Skeletal muscle tissue (tissue), 4 donors: Measurements from ENCODE around the gene ADGRG6. TPM values are rescaled to one million over a fixed set of nuclear protein-coding genes. Genes with fewer than 3 reads are reported as not detected.

Source experiments
- H3K27ac ChIP-seq: one replicate; pipeline ENCODE4 v1.7.0; 2013; ENCODE audit warnings: mild to moderate bottlenecking, low read depth, low read length, inconsistent platforms
- H3K27me3 ChIP-seq, 3 donors: one replicate each; pipeline ENCODE4 v1.7.0; 2013; ENCODE audit warnings: low read length in 3 of 3; ENCODE audit not compliant: control insufficient read depth in 3 of 3, insufficient read depth in 3 of 3
- H3K36me3 ChIP-seq, 3 donors: one replicate each; pipeline ENCODE4 v1.7.0; 2013; ENCODE audit warnings: low read length in 3 of 3; ENCODE audit not compliant: control insufficient read depth in 3 of 3, insufficient read depth in 3 of 3
- H3K4me1 ChIP-seq, 3 donors: one replicate each; pipeline ENCODE4 v1.7.0; 2013; ENCODE audit warnings: low read length in 3 of 3, mild to moderate bottlenecking in 3 of 3; ENCODE audit not compliant: control insufficient read depth in 3 of 3, insufficient read depth in 3 of 3
- H3K4me3 ChIP-seq, 3 donors: one replicate each; pipeline ENCODE4 v1.7.0; 2013; ENCODE audit warnings: low read length in 3 of 3
- H3K9ac ChIP-seq, 3 donors: one replicate each; pipeline ENCODE4 v1.7.0; 2013; ENCODE audit warnings: low read length in 3 of 3, mild to moderate bottlenecking in 3 of 3, moderate library complexity in 2 of 3, low read depth in 1 of 3
- H3K9me3 ChIP-seq, 3 donors: one replicate each; pipeline ENCODE4 v1.7.0; 2013; ENCODE audit warnings: low read length in 3 of 3; ENCODE audit not compliant: control insufficient read depth in 3 of 3
- total RNA-seq: library from RNA; depleted of rRNA; stranded (reverse); fragments of >200 nt; gene quantifications from one replicate; pipeline ENCODE4 v1.2.3, GENCODE V29; 2014
- donor health status: Osteomylitis.

Gene ADGRG6
- total RNA-seq, 1 donor from 2014 or later: 26.1 TPM

DNA sequence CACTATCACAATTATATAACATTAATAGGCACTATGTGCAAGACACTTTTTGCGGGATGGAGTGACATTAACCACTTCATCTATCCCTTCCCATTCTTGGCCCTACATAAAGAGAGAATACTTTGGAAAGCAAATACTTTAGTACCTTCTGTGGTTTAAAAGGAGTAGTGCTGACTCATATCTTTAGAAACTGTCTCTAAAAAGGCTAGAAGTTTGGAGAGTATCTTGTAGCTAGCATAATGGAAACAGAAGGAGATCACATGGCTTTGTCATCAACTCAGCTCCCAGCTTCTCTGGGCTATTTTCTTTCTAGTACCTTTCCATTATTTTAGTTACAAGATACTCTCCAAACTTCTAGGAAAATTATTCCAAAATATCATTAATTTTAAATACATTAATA, 157.5 kb downstream of the ADGRG6 start:
- Histone ChIP-seq H3K27me3 (no peaks in the 10 kb centered on the region), H3K4me1 (no peaks in the 10 kb centered on the region), H3K4me3 (no peak overlapping the region), H3K27ac (no peak overlapping the region), H3K36me3 (no peaks in the 10 kb centered on the region), H3K9me3 (no peaks in the 10 kb centered on the region), H3K9ac (no peak overlapping the region)

DNA sequence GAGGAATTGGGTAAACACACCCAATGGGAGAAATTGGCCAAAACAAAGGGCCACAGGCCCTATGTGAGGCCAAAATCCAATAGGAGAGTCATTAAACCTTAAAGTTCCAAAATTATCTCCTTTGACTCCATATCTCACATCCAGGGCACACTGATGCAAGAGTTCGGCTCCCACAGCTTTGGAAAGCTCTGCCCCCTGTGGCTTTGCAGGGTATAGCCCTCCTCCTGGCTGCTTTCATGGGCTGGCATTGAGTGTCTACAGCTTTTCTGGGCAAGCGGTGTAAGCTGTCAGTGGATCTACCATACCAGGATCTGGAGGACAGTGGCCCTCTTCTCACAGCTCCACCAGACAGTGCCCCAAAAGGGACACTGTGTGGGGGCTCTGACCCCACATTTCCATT, 160.5 kb downstream of the ADGRG6 start:
- H3K36me3 ChIP-seq: no peaks in the 10 kb centered on the region
- no peak overlapping the region for H3K9ac ChIP-seq
- no peaks in the 10 kb centered on the region for H3K9me3 ChIP-seq
- H3K4me1 ChIP-seq: no peaks in the 10 kb centered on the region
- H3K27ac ChIP-seq: no peak overlapping the region
- H3K27me3 ChIP-seq: no peaks in the 10 kb centered on the region
- H3K4me3 ChIP-seq: no peak overlapping the region

DNA sequence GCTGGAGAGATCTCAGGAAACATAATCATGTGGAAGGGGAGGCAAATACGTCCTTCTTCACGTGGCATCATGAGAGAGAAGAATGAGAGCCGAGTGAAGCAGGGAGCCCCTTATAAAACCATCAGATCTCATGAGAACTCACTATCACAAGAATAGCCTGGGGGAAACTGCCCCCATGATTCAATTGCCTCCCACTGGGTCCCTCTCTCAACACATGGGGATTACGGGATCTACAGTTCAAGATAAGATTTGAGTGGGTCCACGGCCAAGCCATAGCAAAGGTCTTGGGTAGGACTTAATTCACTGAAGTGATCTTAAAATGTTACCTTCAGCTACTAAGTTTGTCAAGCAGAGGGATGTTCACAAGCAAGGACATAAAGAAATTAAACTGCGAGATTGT, 162.2 kb downstream of the ADGRG6 start:
- Histone ChIP-seq H3K4me1 (no peaks in the 10 kb centered on the region), H3K27ac (no peak overlapping the region), H3K27me3 (no peaks in the 10 kb centered on the region), H3K4me3 (no peak overlapping the region), H3K9me3 (peaks cover 0 to 5% (median 2%) of the 10 kb centered on the region in 3 donors), H3K36me3 (no peaks in the 10 kb centered on the region), H3K9ac (no peak overlapping the region)

DNA sequence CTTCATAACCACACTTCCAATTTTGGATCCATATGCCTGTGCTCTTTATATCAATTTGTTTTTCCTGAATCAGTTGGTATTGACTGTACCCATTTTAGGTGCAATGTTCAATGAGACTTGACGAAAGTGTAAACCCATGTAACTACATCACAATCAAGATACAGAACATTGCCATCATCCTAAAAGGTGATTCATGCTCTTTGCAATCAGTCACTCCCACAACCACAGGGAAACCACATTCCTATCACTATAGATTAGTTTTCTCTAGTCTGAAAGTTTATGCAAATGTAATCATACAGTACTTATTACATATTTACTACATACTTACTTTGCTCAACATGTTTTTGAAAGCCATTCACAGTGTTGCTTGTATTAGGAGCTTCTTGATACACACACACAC, 167.4 kb downstream of the ADGRG6 start:
- Histone ChIP-seq H3K4me3 (no peak overlapping the region), H3K27me3 (no peaks in the 10 kb centered on the region), H3K4me1 (no peaks in the 10 kb centered on the region), H3K36me3 (no peaks in the 10 kb centered on the region), H3K27ac (no peak overlapping the region), H3K9me3 (peaks cover 0 to 8% (median 2%) of the 10 kb centered on the region in 3 donors), H3K9ac (no peak overlapping the region)

DNA sequence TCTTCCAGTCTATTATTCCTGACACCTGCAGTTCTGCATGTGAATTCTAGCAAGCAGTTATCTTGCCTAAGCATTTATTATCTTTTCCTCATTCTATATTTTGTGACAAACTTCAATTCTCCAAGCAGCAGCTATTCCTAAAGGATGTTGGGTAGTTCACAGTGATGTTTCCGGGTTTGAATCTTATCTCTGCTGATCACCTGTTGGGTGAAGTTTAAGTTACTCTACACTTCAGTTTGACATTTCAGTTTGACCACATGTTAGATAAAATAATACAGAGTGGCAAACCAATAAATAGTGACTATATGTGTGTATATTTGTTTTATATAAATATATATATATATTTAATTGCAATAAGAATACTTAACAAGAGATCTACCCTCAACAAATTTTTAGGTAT, 168.6 kb downstream of the ADGRG6 start:
- Histone ChIP-seq H3K9me3 (peaks cover 0 to 8% (median 2%) of the 10 kb centered on the region in 3 donors), H3K4me3 (no peak overlapping the region), H3K4me1 (no peaks in the 10 kb centered on the region), H3K27ac (no peak overlapping the region), H3K9ac (no peak overlapping the region), H3K27me3 (no peaks in the 10 kb centered on the region), H3K36me3 (no peaks in the 10 kb centered on the region)

DNA sequence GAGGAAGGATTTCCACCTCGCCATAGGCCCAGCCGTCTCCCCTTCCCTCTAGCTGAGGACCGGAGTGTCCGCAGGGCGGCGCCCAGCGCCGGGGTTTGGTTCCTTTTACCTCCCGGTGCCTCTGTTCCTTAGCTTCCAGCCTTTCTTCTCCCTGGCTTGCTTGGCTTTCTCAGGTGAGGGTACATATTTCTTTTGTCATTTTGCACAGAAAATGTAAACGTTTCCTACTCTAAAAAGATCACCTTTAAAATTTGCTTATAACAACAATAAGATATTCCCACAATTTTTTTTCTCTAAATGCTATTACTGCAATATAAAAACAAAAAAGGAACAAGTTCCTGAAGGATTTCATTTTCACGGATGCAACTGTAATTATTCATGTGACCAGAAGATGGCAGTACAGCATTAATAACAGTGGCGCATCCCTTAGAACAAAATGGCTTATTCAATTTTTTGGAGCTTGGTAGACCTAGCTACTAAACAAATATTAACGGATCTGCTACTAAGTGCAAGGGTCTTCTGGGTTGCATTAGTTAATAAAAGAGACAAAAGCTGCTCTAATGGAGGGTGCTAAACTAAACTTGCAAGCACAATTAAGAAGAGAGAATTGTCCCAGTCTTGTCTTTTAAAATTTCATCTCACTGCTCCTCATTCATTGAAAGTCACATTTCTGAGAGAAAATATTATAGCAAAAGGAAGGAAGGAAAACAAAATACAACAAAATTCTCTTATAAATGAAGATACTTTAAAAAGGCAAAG, 172.9 kb downstream of the ADGRG6 start:
- Histone ChIP-seq H3K9ac (no peak overlapping the region), H3K4me1 (peaks cover 0 to 3% (median 0%) of the 10 kb centered on the region in 3 donors), H3K27ac (no peak overlapping the region)

DNA sequence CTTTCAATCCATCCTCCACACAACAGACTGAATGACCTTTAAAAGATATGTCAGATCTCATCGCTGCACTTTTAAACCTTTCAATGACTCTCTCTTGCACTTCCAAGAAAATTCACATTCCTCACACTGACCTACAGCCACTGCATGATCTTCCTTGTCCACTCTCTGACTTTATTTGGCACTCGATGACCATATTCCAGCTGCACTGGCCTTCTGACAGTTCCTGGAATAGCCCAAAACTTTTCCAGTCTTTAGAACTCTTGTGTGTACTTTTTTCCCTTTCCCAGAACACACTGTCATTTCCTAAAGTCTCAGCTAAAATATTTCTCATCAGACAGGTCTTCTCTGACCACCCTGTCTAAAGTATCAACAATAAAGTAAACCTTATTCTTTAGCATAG, 174.6 kb downstream of the ADGRG6 start:
- Histone ChIP-seq H3K4me3 (no peak overlapping the region), H3K9me3 (no peaks in the 10 kb centered on the region), H3K27me3 (no peaks in the 10 kb centered on the region), H3K27ac (no peak overlapping the region), H3K9ac (no peak overlapping the region), H3K4me1 (peaks cover 0 to 3% (median 0%) of the 10 kb centered on the region in 3 donors), H3K36me3 (no peaks in the 10 kb centered on the region)

More for the DNA sequence above, 172.9 kb downstream of the ADGRG6 start:
- H3K36me3 ChIP-seq: no peaks in the 10 kb centered on the region
- H3K27me3 ChIP-seq: no peaks in the 10 kb centered on the region
- no peaks in the 10 kb centered on the region for H3K9me3 ChIP-seq
- no peak overlapping the region for H3K4me3 ChIP-seq

DNA sequence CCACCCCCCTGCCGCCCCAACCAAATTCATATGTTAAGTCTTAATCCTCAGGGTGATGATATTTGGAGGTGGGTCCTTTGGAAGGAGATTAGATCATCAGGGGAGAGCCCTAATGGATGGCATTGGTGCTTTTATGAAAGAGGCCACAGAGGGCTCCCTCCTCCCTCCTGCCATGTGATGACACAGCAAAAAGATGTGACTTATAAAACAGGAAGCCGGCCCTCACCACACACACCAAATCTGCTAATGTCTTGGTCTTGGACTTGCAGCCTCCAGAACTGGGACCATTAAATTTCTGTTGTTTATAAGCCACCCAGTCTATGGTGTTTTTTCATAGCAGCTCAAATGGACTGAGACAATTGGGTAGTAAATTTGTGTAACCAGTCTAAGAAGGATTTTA, 176.3 kb downstream of the ADGRG6 start:
- Histone ChIP-seq H3K27me3 (no peaks in the 10 kb centered on the region), H3K36me3 (no peaks in the 10 kb centered on the region), H3K9me3 (no peaks in the 10 kb centered on the region), H3K4me3 (no peak overlapping the region), H3K9ac (no peak overlapping the region), H3K4me1 (peaks cover 0 to 3% (median 0%) of the 10 kb centered on the region in 3 donors), H3K27ac (no peak overlapping the region)

DNA sequence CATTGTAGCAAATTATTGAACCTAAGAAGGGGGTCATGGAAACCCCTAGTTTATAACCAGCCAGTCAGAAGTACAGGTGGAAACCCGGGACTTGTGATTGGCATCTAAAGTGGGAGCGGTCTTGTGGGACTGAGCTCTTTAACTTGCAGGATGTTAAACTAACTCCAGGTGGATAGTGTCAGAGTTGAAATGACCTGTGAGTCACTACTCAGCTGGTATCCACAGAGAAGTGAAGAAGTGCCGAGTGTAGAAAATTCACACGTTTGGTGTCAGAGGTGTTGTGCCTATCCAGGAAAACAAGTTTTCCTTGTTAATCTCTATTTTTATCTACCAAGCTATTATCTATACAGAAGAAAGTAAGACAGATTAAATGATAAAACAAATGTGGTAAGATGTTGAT, 179.7 kb downstream of the ADGRG6 start:
- Histone ChIP-seq H3K9ac (no peak overlapping the region), H3K4me1 (no peaks in the 10 kb centered on the region), H3K4me3 (no peak overlapping the region), H3K27me3 (no peaks in the 10 kb centered on the region), H3K27ac (no peak overlapping the region), H3K36me3 (no peaks in the 10 kb centered on the region), H3K9me3 (no peaks in the 10 kb centered on the region)

DNA sequence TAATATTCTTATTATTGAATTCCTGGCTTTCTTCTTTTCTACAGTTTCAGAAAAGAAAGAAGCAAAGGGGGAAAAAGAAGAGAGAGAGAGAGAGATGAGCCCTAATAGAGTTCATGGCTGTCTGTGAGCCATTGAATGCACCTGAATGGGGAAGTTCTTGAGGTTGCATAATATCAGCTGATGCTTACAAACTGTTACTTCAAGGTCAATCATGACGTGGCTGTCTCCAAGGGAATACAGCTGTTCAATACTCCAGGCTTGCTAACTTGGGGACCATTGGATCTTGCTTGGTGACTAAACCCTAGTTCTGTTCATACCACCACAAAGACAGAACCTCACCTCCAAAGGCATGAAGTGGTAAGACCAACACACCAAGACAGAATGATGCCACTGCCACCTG, 180.4 kb downstream of the ADGRG6 start:
- Histone ChIP-seq H3K27ac (no peak overlapping the region), H3K4me3 (no peak overlapping the region), H3K9me3 (no peaks in the 10 kb centered on the region), H3K36me3 (no peaks in the 10 kb centered on the region), H3K27me3 (no peaks in the 10 kb centered on the region), H3K4me1 (no peaks in the 10 kb centered on the region), H3K9ac (no peak overlapping the region)
